Ascending aorta (tissue), 2 donors: ENCODE data around the gene NAA11. TPM values are rescaled to one million over a fixed set of nuclear protein-coding genes. Genes with fewer than 3 reads are reported as not detected.

Source experiments
- DNase-seq, 2 donors: peaks; one replicate each; pipeline ENCODE4 v3.0.0-alpha.2; 2019; ENCODE audit warnings: low spot score in 2 of 2
- H3K27ac ChIP-seq, 2 donors: fragments of 200-600 bp; sonication (generic); one replicate each; pipeline ENCODE4 v1.5.1; 2016 to 2017; ENCODE audit warnings: mild to moderate bottlenecking in 1 of 2
- H3K27me3 ChIP-seq: fragments of 200-600 bp; sonication (generic); one replicate; pipeline ENCODE4 v1.5.1; 2017
- H3K36me3 ChIP-seq, 2 donors: fragments of 200-600 bp; sonication (generic); one replicate each; pipeline ENCODE4 v1.5.1; 2016
- H3K4me1 ChIP-seq, 2 donors: fragments of 200-600 bp; sonication (generic); one replicate each; pipeline ENCODE4 v1.5.1; 2016 to 2017; ENCODE audit warnings: mild to moderate bottlenecking in 1 of 2
- H3K4me3 ChIP-seq, 2 donors: fragments of 200-600 bp; sonication (generic); one replicate each; pipeline ENCODE4 v1.5.1; 2016 to 2017; ENCODE audit warnings: mild to moderate bottlenecking in 1 of 2
- H3K9me3 ChIP-seq, 2 donors: fragments of 200-600 bp; sonication (generic); one replicate each; pipeline ENCODE4 v1.5.1; 2016
- intact Hi-C: fragments of 100-400 bp; cut with DNase I; formaldehyde crosslinking; loops from one replicate; pipeline ENCODE4 v1.15.1; 2023
- total RNA-seq: library from RNA; depleted of rRNA; stranded (reverse); fragments of >200 nt; gene quantifications from one replicate; pipeline ENCODE4 v1.1.0, GENCODE V29; 2016
- TF ChIP-seq, protein P1 (sequence below), 3 experiments: fragments of 200-600 bp in 2 of 3; fragments of 450-650 bp in 1 of 3; sonication (generic) in 2 of 3; IDR thresholded peaks; one replicate each; pipeline ENCODE4 v1.5.1; 2016 to 2019; ENCODE audit warnings: antibody characterized with exemption in 3 of 3, mild to moderate bottlenecking in 1 of 3, moderate library complexity in 1 of 3

The NAA11 gene
- total RNA-seq, 1 donor from 2014 or later = not detected

DNA sequence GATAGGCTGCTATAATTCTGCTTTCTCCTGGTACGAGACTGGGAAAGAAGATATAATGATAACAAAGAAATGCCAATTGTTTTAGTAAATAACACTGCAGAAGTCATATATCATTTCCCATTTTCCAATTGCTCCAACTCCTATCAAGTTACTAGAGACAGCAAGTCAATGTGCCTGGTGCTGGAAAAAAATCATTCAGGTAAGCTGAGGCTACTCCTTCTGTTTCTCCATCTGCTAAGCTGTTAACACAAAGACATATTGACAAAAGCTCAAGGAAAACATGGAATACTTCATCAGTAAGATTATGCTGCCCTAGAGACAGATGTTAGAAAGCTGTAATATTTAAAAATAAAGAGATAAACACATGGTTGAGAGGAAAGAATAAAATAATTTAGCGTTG, 10.0 kb downstream of the NAA11 start:
- Histone ChIP-seq H3K9me3 (no peaks in the 10 kb centered on the region), H3K4me1 (no peaks in the 10 kb centered on the region), H3K4me3 (no peak overlapping the region), H3K27ac (no peak overlapping the region), H3K27me3 (no peaks in the 10 kb centered on the region), H3K36me3 (no peaks in the 10 kb centered on the region)
- TF ChIP-seq, protein P1, sequence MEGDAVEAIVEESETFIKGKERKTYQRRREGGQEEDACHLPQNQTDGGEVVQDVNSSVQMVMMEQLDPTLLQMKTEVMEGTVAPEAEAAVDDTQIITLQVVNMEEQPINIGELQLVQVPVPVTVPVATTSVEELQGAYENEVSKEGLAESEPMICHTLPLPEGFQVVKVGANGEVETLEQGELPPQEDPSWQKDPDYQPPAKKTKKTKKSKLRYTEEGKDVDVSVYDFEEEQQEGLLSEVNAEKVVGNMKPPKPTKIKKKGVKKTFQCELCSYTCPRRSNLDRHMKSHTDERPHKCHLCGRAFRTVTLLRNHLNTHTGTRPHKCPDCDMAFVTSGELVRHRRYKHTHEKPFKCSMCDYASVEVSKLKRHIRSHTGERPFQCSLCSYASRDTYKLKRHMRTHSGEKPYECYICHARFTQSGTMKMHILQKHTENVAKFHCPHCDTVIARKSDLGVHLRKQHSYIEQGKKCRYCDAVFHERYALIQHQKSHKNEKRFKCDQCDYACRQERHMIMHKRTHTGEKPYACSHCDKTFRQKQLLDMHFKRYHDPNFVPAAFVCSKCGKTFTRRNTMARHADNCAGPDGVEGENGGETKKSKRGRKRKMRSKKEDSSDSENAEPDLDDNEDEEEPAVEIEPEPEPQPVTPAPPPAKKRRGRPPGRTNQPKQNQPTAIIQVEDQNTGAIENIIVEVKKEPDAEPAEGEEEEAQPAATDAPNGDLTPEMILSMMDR (IDR thresholded peaks at IDR 0.05) = no peak
- no peak for DNase-seq
- intact Hi-C loops = no loop called here

DNA sequence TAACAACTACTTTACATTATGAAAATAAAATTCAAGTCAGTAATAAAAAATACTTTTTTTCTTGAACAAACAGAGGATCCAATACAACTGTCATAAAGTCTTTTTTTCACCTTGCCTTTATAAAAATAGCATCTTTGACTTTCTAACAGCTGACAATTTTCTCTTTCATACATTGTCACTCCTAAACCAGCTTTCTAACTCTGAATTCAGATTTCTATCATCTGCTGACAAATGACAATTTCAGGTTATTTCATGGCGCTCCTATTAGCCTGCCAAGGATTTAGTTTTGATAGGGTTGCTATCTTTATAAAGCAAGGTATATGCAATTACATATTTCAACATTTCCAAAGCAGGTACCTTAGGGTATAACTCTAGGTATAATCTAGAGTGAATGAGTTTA, 14.6 kb downstream of the NAA11 start:
- H3K36me3 ChIP-seq = no peaks in the 10 kb centered on the region
- intact Hi-C loops = no loop called here
- TF ChIP-seq, protein P1 (IDR thresholded peaks at IDR 0.05) = no peak
- no peaks in the 10 kb centered on the region for H3K27me3 ChIP-seq
- no peak for DNase-seq
- H3K4me3 ChIP-seq = no peak overlapping the region
- no peaks in the 10 kb centered on the region for H3K9me3 ChIP-seq
- no peaks in the 10 kb centered on the region for H3K4me1 ChIP-seq
- H3K27ac ChIP-seq = no peak overlapping the region

DNA sequence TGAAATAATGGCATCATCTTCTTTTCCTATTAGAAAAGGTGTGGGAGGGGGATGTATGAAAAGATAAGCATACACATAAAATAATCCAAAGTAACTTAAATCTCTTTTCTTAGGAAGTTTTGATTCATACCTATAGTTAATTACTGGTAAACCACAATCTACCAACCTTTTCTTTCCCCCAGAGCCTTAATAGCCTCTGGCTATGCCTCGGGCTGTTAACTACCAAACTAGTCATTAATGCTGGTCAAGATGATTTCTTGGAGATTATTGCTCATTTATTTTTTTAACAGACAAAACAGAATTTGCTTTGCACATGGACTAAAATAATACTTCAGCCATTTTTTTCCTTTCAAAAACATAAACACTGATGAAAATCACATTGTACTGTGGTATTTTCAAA, 16.9 kb downstream of the NAA11 start:
- Histone ChIP-seq H3K9me3 (no peaks in the 10 kb centered on the region), H3K4me1 (no peaks in the 10 kb centered on the region), H3K27ac (no peak overlapping the region), H3K36me3 (no peaks in the 10 kb centered on the region), H3K4me3 (no peak overlapping the region), H3K27me3 (no peaks in the 10 kb centered on the region)
- intact Hi-C loops = no loop called here
- TF ChIP-seq, protein P1 (IDR thresholded peaks at IDR 0.05) = no peak
- DNase-seq = no peak

DNA sequence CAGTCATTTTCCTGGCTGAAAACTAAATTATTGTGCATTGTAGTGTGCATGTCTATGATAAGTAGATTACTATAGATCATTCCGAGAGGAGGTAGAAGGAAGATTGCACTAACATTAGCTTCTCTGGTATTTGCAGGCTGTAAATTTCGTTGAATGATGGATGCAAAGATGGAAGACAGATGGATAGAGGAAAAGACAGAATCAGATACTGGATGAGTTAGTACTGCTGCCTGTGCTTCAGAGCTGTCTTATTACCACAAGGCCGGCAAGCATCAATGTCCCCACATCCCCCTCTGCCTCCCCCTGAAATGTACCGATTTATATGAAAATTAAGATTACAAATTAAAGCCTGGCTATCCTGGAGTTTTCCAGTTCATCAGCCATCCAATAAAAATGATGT, 17.7 kb downstream of the NAA11 start:
- H3K27ac ChIP-seq = no peak overlapping the region
- no peaks in the 10 kb centered on the region for H3K4me1 ChIP-seq
- intact Hi-C loops = no loop called here
- H3K36me3 ChIP-seq = no peaks in the 10 kb centered on the region
- H3K27me3 ChIP-seq = no peaks in the 10 kb centered on the region
- TF ChIP-seq, protein P1 (IDR thresholded peaks at IDR 0.05) = no peak
- no peaks in the 10 kb centered on the region for H3K9me3 ChIP-seq
- H3K4me3 ChIP-seq = no peak overlapping the region
- DNase-seq = no peak

DNA sequence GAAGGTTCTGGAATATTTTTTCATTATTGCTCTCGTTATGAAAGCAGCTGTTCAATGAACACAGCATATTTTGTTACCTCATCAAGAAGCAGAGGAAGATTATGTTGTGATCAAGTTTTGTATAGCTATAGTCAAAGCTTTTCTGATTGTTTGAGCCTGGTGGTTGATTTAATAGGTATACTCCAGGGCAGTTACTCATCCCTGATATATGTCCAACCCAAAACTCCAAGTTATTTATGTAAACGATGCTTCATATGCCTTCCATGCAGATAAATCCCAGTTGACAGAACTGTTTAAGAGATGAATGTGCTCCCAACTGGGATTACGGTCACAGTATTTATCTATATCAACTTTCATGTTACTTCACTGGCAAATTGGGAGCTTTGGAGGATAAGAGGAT, 19.1 kb downstream of the NAA11 start:
- H3K27ac ChIP-seq = no peak overlapping the region
- intact Hi-C loops = no loop called here
- H3K27me3 ChIP-seq = no peaks in the 10 kb centered on the region
- H3K4me3 ChIP-seq = no peak overlapping the region
- H3K9me3 ChIP-seq = no peaks in the 10 kb centered on the region
- no peak for DNase-seq
- no peaks in the 10 kb centered on the region for H3K4me1 ChIP-seq
- TF ChIP-seq, protein P1 (IDR thresholded peaks at IDR 0.05) = no peak
- no peaks in the 10 kb centered on the region for H3K36me3 ChIP-seq

DNA sequence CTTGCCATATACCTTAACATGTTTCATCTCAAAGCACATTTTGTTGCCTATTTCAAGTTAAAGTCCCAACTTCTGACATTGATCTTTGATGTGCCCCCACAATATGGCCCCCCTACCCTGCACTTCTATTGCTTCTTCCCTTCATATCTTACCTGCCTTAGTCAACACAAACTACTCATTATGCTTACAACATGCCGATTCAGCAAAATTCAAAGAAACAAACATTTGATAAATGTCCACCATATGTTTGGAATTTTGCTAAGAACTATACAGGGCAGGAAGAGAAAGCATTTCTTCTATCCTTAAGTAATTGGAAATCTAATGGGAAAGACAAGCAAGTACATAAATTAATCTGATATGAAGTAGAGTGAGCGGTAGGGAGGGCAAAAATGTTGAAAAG, 25.6 kb downstream of the NAA11 start:
- H3K9me3 ChIP-seq = no peaks in the 10 kb centered on the region
- no peaks in the 10 kb centered on the region for H3K27me3 ChIP-seq
- H3K36me3 ChIP-seq = no peaks in the 10 kb centered on the region
- intact Hi-C loops = no loop called here
- no peaks in the 10 kb centered on the region for H3K4me1 ChIP-seq
- DNase-seq = no peak
- H3K27ac ChIP-seq = no peak overlapping the region
- TF ChIP-seq, protein P1 (IDR thresholded peaks at IDR 0.05) = no peak
- H3K4me3 ChIP-seq = no peak overlapping the region
